Measurements from ENCODE around the gene KCNH2.
A peak's percentile ranks its signal among the peaks of the same experiment; 100 is the strongest.

Gene KCNH2

DNA sequence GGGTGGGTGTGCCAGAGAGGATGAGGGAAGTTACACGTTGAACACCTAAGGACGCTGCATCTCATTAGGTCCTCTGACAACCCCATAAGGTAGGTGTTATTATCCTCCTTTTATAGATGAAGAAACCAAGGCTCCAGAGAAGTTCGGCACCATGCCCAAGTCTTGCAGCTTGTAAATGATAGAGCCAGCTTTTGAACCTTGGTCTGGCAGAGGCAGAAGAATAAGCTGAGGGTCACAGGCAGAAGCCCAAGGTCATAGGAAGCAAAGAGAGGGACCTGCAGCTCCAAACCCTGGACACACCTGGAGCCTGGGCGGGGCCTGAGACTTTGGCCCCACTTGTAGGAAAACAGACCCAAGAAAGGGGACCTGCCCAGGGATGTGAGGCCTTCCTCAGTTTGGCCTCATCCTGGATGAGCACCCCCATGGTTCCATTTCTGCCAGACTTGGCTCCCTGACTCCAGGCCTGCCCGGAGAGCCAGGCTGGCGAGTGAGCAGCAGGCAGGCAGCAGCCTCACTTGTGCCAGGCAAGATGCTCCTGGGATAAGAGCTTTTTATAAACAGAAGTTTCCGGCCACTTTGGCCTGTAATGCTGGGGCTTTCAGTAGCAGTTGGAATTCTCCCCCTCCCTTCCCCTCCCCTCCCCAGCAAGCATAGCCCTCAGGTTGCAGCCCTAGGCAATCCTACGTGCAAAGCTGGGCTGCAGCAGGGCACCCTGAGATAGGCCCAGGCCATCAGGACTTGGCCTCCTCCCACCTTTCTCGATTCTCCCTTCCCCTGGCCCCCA lies 2.4 kb downstream of the KCNH2 start:
- DNase-seq (ENCODE audit: low spot score) = no peak

DNA sequence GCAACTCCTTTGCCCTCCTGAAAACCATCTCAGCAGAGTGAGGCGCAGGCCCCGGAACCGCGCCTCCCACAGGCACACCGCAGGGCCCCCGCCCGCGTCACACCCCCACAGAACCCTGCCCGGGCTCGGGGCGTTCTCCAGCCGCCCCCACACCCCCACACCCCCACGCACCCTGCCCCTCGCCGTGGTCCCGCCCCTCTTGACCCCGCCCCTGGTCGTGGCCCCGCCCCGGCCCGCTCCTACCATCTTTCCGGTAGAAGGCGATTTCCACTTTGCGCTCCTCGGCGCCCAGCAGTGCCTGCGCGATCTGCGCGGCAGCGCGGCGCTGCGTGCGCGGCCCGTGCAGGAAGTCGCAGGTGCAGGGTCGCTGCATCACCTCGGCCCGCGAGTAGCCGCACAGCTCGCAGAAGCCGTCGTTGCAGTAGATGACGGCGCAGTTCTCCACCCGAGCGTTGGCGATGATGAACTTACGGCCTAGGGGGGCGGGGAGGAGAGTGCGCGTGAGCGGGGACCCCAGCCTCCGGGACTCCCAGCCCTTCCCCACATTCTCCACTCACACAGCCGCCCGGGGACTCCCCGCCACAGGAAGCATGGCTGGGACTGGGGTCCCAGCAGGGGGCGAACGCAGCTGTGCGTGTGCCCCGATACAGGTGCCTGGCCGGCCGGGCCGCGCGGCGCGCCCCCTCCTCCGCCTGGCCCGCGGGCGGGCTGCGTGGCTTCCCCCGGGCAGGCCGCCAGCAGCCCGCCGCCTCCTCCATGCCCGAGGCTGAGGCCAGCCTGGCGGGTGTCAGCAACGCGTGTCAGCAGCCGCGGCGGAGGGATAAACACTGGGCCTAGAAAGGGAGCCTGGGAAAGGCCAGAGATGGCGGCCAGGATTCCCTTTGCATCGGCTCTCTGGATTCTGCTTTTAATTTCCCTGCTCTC lies 3.4 kb downstream of the KCNH2 start:
- DNase-seq (ENCODE audit: low spot score) = peak; percentile 57

- no peak for DNase-seq (ENCODE audit: low spot score)
Measured at GRCh38 chr7:150973571-150974451, 4.3 kb downstream of the KCNH2 start.

- DNase-seq (ENCODE audit: low spot score) = no peak
Measured at GRCh38 chr7:150972741-150973140, 5.4 kb downstream of the KCNH2 start.

DNA sequence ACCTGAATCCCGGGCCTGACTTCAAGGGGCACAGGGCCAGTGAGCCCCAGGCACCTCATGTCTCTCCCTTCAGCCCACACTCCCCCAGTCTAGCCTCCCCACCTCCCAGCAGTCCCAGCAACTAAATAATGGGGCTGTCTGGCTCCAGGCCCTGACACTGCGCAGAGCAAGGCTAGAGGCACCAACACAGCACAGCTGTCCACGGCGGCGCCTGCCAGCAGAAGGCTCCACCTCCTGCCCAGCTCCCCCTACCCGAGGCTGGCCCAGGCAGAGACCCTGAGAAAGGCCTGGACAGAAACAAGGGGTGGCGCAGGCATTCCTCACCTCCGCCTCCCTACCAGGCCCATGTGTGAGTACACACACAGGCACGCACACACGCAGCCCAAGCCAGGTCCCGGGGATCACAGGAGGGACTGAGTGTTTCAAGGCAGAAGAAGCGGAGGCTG lies 6.1 kb downstream of the KCNH2 start:
- peak; percentile 83 for DNase-seq (ENCODE audit: low spot score)

GRCh38 chr7:150971242-150972022 lies 6.7 kb downstream of the KCNH2 start:
- DNase-seq (ENCODE audit: low spot score) = peak; percentile 82

DNA sequence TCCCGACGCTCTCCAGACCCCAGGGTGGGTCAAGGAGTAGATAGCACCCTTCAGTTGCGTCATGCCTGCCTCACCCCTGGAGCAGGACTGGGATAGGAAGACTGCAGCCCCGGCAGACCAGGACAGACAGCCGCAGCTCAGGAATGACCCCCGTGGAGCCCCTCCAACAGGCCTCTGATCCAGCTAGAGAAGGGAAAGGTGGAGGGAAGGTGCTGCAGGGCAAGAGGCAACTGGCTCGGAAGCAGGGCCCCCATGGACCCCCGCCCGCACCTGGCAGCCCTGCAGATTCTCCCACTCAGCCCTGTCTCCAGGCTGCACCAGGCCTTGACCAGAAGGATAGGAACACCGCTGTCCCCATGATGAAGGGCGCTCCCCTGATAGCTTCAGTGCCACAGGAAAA lies 7.7 kb downstream of the KCNH2 start:
- no peak for DNase-seq (ENCODE audit: low spot score)

DNA sequence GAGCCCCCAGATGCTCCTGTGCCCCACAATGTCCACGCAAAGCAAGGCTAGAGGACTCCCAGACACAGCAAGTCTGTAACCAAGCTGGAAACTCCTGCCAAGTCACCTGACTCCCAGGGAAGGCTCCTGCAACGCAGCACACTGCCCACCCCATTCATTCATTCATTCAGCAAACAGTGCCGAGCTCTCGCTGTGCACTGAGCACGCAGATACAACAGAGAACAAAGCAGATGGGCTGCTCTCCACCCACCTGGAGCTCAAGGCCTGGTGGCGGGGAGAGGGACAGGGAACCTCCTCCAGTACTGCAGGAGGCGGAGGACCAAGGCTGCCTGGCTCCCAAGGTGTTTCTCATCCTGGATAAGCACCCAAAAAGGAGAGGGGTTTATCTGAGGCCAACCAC lies 8.6 kb downstream of the KCNH2 start:
- DNase-seq (ENCODE audit: low spot score) = no peak

DNA sequence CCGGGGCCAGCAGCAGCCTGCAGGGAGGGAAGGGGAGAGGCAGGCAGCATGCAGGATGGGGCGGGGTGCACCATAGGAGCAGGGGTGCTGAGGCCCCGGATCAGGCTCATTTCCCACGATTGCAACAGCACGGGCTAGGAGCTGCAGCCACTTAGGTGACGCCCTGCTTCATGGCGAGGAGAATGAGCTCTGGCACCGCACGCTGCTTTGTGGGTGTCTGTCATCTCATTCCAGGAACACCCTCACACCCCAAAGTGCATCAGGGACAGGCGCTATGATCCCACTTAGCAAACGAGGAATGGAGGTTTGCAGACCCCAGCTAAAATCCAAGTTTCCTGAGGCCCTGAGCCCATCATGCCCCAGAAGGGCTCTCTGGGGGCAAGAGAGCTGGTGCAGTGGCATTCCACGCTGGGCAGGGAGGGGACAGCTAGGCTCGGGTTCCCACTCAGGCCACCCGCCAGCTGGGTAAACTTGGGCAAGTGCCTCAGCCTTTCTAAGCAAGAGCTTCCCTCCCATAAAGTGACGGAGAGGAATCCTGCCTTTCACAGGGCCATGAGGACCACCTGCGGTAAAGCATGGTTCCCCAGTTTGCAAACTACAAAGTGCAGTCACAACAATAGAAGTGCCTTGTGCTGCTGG lies 9.3 kb downstream of the KCNH2 start:
- no peak for DNase-seq (ENCODE audit: low spot score)

DNA sequence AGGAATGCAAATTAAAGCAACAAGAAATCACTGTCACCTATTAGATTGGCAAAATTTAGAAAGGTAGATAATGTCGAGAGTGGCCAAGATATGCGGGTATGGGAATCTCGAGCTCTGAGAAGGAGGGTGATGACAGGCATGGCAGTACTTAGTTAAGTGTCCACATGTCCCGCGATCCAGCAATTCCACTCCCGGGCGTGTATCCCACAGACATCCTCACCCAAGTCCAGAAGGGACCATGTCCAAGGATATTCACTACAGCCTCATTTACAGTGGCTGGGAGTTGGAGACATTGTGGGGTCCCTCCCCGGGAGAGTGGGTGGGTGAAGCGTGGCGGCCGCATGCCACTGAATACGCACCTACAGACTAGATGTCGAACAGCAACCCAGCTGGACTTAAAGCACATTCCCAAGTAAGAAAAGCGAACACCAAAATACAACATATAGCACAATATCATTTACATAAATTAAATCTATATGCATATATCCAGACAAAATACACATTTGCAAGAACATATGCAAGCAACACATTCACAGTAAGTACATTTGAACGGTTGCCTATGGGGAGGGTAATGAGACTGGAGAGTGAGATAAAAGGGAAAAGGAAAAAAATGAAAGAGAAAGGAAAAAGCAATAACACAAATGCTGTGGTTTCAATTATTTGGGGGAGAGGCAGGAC lies 9.9 kb downstream of the KCNH2 start:
- no peak for DNase-seq (ENCODE audit: low spot score)

DNA sequence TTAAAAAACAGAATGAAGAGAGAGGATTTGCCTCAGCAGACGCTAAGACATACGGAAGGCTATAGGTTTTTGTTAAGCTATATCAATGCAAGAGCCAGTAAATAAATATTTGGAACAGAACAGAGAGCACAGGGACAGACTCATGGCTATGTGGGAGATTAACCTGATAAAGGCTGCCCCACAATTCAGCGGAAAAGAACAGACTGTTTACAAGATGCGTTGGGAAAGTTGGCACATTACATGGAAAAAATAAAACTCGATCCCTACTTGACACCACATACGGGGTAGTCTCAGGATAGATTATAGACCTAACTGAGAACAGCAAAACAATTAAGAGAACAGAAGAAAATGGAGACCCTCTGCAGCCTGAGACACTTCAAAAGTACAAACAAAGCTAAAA lies 10.8 kb downstream of the KCNH2 start:
- no peak for DNase-seq (ENCODE audit: low spot score)

DNA sequence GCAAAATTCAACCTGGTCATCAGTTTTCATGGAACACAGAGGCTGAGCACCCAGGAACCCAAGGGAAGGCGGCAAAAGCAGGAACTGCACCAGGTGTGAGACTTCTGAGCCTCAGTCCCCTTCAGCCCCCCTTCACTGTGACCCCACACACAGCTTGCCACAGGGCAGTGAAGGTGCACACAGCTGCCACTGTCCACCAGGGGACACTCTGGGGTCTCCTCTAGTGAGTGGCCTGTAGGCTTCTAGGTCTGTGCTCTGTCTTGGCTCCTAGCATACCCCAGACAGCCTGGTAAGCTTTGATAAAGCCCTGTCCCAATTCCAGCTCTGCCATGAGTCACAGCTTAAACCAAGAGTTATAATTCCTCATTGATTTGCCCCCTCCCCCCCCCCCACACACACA lies 12.1 kb downstream of the KCNH2 start:
- DNase-seq (ENCODE audit: low spot score) = peak; percentile 75

DNA sequence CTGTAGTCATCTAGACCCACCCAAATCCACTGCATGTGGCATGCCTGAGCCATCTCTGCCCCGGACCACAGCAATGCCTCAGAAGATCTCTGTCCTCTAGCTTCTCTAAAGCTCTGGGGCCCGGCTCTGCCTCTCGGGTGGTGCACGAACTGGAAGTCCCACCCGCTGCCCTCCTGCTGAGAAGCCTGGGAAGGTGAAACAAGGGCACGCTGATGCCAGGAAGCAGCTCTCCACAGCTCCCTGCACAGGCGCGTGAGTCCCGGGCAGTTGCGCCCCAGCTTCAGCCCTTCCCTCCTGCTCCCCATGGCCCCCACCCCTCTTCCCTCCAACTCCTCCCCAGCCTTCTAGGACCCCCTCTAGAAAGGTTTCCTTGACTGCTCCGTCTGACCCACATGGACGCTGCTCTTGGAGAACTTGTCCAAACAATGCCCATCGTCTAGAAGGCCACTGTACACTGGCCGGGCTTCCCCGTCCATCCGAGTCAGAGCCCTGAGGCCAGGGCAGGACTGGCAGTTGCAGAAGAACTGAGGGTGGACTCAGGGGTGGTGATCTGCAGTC lies 12.8 kb downstream of the KCNH2 start:
- no peak for DNase-seq (ENCODE audit: low spot score)

GRCh38 chr7:150964593-150965111 lies 13.5 kb downstream of the KCNH2 start:
- DNase-seq (ENCODE audit: low spot score) = peak; percentile 86

DNA sequence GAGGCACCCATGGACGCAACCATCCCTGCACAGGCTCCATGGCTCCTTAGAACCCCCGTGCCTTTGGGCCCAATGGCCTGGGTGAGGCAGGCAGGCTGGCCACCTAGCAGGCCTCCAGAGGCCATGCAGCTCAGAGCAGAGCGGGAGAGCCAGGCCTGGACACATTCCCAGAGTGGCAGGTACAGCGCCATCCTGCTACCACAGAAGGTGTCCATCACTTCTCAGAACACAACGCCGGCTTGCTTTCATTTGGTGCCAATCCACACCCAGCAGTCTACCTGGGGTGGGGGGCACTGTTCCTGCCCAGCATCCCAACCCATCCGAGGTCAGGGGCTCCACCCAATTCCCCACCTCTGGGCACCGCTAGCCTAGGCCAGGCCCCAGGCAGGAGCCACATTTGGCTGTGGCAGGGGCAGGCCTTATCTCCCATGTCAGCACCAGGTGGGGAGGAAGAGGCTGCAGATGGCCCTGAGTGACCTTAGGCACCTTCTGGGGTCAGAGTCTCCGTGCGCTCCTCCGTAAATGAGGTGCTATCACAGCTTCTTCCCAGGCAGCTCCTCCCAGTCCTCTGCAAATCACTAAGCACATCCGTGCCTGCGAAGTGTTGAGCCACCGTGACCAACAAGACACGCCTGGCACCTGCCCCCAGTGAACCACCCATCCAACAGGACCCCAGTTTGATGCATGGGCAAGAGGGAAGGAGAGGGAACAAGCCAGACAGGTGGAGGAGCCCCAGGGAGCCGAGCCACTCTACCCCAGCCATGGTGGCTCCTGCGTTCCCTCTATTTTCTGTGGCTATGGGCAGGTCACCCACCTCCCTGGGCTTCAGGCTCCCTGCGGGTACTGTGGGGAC lies 14.2 kb downstream of the KCNH2 start:
- no peak for DNase-seq (ENCODE audit: low spot score)

DNA sequence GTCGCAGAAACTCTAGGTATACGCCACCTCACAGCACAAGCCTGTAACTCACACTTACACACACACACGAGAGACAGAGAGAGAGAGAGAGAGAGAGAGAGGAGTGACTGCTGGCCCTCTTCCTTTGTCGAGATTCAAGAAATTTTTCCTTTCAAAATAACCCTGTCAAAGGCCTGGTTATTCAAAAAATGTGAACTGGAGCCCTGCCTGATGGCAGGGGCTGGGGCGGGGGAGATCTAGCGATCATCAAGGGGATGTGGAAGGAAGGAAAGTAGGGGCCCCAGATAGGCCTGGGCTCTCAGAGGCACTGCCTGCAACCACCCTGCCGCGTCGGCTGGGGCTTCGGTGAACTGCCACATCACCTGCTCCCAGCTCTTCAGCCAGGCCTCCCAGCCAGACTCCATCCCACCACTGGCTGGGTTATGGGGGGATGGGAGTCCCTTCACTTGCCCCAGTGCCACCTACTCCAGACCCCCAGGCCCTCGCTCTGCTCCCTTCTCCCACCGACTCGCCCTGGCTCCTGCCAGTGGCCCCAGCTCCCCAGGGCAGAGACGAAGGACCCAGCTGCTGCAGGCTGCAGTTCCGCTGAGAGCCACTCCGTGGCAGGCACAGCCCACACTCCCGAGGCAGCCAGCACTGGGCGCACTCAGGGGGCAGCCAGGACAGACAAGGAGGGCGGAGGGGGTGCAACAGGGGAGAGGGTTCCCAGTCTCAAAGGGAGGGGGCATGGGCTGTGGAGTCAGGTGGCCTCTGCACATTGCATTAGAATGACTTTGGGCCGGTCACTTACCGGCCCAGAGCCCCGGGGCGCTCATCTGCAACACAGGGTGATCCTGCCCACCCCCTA lies 15.3 kb downstream of the KCNH2 start:
- peak; percentile 76 for DNase-seq (ENCODE audit: low spot score)

DNA sequence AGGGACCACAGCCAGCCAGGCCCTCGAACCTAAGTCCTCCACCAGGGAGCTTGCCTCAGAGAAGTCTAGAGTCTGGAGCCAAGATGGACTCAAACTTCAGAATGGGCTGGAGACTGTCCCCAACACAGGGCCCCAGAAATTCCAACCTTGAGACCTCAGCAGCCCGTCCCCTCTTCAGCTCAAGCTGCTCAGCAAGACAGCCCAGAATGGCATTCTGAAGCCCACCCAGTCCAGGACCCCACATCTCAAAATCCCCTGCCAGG lies 15.9 kb downstream of the KCNH2 start:
- DNase-seq (ENCODE audit: low spot score) = no peak

Data from SK-N-DZ (cell line).